Skin epidermis (tissue), 12 donors: ENCODE data around the gene GPR3.

Experiments
- H3K27ac ChIP-seq, 21 experiments: fragments of 200-600 bp; sonication (generic) in 11 of 21; one replicate each; pipeline ENCODE4 v1.5.0; 2020; ENCODE audit warnings: mild to moderate bottlenecking in 3 of 21, inconsistent platforms in 2 of 21, moderate library complexity in 2 of 21
- H3K4me3 ChIP-seq, 7 experiments: fragments of 200-600 bp; sonication (generic) in 2 of 7; one replicate each; pipeline ENCODE4 v1.5.0; 2020; ENCODE audit warnings: inconsistent platforms in 2 of 7, mild to moderate bottlenecking in 2 of 7, moderate library complexity in 1 of 7

Gene GPR3

DNA sequence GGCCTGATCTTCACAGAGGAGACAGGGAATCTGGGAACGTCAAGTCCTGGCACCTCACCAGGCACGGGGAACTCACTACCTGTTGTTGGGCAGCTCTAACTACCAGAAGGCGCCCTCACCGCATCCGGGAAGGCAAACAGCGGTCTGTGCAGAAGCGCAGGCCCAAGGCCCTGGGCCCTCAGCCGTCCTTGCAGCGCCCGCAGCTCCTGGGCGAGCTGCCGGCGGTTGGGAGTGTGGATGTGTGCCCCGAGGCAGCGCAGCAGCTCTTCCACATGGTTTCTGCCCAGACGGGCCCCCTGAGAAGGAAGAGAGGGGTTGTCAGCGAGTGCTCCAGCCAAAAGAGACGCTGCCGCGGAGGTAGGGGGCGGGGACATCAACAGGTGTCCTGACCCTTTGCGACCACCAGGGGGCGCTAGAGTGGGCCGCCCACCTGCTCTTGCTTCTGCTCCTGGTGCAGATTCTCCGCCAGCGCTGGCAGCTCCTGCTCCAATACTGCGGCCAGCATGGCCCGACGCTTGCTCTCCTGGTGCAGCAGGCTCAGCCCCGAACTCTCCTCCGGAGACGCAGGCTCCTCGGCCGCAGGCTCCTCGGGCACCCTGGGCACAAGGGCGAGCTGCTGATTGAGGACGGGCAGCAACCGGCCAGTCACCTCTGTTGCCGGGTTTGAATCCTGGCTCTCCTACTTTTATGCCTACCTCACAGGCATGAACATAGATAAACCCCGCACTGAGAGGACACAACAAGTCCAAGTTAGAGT lies 35.0 kb upstream of the GPR3 start:
- peak overlapping the region in 14 of 21 experiments; percentile 1 to 78 (median 54) for H3K27ac ChIP-seq
- H3K4me3 ChIP-seq, result peak overlapping the region in 5 of 7 experiments; percentile 5 to 30 (median 15)

DNA sequence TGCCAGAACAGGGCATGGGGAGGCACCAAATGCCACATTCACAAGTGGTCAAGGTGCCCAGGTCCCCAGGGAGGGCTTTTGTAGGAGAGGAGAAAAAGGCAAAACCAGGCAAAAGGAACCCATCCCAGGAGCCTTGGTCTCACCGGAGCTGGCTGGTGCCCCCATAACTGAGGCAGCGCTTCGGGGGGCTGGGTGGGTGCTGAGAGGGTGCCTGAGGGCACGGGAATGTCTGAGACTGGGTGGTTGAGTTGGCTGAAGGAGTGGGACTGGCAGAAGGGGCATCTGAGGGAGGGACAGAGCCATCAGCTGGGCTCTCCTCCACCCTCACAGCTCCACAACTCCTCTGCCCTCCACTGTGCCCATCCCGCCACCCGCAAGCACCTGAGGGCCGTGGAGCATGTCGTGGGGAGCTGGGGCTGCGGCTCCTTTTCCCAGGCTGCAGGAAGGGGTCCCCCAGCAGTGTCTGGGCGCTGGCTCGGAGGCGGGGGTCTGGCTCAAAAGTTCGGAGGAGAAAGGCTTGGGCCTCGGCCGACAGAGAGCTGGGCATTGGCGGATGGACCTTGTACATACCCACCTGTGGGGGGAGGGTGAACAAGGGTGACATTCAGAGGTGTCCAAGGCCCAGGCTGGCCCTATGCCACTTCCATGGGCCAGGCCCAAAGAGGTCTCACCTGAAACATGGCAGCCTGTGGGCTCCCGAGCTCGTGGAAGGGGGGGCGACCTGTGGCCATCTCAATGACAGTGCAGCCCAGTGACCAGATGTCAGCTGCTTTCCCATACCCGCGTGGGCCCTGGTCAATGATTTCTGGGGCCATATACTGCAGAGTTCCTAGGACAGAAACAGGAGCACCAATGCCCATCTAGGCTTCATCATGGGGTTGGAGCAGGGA lies 34.1 kb upstream of the GPR3 start:
- no peak overlapping the region for H3K27ac ChIP-seq
- H3K4me3 ChIP-seq, result no peak overlapping the region

DNA sequence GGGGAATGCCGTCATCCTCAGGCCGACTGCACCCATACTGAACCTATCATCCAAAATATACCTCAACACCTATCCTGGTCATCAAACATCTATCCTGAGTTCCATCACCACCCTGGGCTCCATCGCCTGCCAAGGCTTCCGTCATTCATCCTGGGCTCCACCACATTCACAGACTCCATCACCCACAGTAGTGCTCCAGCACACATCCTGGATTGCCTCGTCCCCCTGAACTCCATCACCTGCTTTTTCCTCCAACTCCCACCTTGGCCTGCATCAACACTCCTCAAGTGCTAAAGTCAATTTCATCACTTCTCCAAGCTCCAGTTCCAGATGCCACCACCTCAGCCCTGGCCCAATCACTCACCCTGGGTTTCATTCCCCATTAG lies 33.5 kb upstream of the GPR3 start:
- Histone ChIP-seq H3K27ac (no peak overlapping the region), H3K4me3 (no peak overlapping the region)

DNA sequence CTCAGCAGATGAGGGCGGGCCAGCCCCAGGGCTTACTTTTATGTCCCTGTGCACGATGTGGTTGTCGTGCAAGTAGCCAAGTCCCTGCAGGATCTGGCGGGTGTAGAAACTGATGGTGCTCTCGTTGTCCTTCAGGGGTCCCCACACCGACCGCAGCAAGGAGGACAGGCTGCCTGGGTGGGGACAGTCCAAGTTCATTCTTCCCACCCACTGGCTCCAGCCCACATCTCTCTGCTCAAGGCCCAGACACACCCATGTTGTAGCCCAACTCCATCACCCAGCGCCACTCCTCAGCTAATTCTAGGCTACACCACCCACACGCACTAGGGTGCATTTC lies 32.6 kb upstream of the GPR3 start:
- peak overlapping the region in 1 of 7 experiments; percentile 11 for H3K4me3 ChIP-seq
- H3K27ac ChIP-seq, result peak overlapping the region in 1 of 21 experiments; percentile 31

DNA sequence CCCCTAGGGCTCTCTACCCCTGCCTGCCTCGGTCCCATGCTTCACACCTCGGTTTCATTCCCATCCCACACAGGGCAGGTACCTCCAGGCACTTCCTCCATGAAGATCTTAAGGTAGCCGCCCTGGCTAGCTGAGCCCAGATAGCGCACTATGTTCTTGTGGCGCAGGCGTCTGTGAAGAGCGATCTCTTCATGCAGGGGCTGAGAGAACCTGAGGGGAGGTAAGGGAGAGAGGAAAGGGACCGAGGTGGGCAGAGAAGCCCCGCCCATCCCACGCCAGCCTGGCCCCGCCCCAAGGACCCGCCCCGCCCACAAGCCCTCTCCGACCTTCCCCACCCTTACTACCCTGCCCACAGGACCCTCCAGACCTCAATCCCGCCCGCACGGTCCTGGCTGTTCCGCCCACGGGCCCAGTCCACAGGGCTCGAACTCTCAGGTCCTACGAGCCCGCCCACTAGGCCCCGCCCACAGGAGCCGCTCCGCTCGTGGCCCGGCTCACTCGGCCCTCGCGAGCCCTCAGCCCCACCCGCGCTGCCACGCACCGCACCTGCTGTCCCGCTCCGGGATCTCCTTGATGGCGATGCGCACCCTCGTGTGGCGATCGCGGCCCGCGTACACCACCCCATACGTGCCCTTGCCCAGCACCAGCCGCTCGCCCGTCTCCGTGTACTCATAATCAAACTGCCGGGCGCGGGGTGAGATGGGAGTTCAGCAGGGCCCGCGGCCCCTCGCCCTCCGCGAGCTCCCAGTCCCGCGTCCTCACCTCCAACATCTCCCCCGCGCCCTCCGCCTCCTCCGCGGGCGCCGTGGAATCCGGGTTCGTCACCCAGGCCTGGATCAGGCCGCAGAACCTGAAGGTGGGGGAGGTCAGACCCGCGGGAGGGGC lies 32.0 kb upstream of the GPR3 start:
- Histone ChIP-seq H3K4me3 (peak overlapping the region; percentile 10 to 39 (median 15)), H3K27ac (peak overlapping the region in 3 of 21 experiments; percentile 31 to 45 (median 40))

DNA sequence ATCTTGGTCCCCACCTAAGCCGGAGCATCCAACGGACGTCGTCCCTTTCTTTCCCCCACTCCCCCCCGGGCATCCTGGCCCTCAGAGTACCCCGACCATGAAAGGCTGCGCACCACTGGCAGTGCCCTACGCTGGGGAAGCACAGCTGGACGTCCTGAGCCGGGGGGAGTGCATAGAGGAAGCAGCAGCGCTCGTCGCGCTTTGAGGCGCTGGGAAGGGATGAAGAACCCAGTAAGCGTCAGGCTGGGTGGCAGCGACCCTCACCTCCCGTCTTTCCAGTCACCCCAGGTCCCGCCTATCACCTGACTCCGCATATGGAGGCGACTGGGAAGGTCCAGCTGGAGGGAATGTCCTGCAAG lies 31.4 kb upstream of the GPR3 start:
- peak overlapping the region in 1 of 21 experiments; percentile 45 for H3K27ac ChIP-seq
- H3K4me3 ChIP-seq, result peak overlapping the region in 1 of 7 experiments; percentile 14

DNA sequence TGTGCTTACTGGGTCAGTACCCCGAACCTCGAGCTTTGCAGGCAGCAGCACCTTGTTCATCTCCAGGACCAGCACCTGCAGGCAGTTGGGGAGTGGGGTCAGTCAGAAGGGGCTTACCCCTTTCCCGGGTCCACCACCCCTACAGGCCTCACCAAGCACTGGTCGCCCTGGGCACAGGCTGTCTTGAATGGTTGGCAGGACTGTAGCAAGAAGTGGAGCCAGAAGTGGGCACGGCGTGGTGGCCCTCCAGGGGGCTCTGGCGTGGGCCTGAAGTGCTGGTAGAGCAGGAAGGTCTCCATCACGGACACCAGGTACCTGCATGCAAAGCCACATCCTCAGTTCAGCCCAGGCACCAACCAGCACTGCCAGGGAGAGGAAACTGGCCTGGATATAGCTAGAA lies 30.9 kb upstream of the GPR3 start:
- no peak overlapping the region for H3K4me3 ChIP-seq
- H3K27ac ChIP-seq, result no peak overlapping the region

DNA sequence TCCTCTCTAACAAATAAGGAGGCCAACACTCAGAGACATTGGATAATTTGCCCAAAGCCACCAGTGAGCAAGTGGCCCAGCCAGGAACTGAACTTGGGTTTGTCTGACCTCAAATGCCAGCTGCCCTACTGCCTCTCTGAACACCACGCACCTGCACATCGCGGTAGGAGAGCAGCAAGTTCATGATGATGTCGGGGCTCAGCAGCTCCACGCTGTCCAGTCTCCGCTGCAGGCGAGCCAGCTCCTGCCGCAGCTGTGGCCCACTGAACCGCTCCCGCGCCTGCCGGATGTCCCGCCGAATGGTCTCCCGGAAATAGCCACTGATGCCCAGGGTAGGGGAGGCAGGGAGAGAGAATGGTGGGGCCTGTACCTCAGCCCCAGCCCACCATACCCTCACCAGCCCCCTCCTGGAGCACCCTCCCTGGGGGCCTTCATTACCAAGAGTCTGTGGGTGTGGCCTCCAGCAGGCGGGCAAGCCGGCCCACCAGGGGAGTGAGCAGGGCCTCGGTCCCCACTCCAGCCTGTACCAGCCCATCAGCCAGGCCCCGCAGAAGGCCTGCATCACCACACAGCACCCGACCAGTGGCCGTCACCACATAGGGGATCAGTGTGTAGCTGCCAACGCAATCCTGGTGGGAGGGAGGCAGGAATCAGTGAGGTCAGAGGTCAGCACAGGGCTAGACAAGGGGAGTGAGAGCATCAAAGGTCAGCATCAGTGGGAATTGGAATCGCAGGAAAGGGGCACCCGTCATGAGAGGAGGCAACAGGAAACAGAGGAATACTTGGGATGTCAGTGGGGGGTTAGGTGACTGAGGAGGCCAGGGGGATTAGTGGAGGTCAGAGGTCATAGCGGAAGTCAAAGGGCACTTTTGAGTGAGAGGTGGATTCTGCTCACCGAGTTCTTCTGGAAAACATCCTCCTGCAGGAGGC lies 28.4 kb upstream of the GPR3 start:
- Histone ChIP-seq H3K4me3 (peak overlapping the region in 1 of 7 experiments; percentile 75), H3K27ac (peak overlapping the region in 8 of 21 experiments; percentile 57 to 99 (median 96))

DNA sequence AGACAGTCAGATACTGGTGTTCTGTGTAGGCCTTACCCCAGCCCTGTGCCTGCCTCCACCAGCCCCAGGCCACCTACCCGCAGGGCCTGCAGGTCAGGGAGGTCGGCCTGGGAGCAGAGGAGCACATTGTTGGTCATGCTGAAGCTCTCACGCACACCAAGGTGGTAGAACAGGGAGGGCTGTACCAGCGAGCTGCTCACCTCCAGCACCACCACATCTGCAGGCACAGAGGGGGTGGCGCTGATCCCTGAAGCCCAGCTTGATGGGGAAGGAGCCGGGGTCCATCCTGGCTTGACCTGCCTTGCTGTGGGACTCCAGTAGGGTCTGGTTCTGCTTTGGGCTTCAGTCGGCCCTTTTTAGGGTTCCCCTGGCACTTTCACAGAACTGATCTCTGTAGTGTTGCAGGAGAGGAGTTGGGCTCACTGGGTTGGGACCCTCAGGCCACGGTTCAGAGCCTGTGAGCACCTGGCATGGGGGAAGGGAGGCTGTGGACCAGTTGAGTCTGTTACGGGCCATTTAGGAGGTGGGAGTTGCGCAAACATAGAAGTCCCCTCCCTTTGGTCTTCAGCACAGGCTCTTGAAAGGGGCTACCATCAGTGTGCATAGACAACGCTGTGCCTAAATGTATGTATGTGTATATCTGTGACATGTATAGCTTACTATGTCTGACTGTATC lies 27.6 kb upstream of the GPR3 start:
- H3K27ac ChIP-seq, result peak overlapping the region in 19 of 21 experiments; percentile 57 to 99 (median 96)
- H3K4me3 ChIP-seq, result peak overlapping the region; percentile 55 to 83 (median 69)

DNA sequence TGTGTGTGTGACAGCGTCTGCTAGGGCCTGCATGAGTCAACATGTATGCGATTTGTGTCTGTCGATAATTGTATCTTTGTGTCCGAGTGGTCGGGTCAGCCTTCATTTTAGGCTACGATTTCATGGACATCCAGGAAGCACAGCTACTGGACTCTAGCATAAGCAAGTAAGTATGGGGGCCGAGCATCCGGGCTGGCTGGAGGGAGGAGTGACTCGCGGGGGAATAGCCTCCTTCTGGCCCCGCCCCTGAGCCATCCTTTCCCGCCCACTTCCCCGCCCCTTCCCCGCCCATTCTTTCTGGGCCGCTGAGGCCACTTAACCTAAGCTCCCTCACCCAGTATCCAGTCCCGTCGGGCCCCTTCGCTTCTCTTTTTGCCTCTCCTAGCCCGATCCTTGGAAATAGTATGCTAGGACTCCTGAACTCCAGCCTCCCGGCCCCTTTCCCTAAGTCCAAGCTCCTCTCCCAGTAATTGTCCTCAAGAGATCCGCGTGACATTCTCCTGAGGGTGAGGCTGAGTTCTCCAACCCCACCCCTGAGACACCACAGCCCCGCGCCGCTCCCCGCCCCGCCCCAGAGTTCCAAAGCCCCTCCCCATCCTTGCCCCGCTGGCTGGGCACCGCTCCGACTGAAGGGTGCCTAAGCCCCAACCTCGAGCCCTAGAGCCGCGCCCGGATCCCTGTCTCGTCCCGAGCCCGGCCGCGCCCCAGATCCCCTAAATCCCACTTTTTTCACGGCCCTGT lies 26.9 kb upstream of the GPR3 start:
- H3K27ac ChIP-seq, result peak overlapping the region; percentile 66 to 99 (median 96)
- peak overlapping the region; percentile 55 to 83 (median 69) for H3K4me3 ChIP-seq

DNA sequence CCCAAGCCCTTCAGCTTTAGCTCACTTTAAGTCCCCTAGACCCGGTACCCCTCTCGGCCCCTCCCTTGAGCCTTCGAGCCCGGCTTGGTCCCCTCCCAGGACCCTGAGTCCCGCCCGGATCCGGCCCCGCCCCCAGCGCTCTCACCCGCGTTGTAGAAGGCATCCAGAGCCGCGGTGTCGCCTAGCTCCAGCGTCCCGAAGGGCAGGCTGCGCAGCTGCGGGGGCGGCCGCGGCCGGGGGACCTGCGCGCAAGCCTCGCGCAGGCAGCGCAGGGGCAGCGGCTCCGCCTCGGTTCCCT lies 26.4 kb upstream of the GPR3 start:
- peak overlapping the region; percentile 66 to 99 (median 96) for H3K27ac ChIP-seq
- peak overlapping the region; percentile 55 to 83 (median 69) for H3K4me3 ChIP-seq

DNA sequence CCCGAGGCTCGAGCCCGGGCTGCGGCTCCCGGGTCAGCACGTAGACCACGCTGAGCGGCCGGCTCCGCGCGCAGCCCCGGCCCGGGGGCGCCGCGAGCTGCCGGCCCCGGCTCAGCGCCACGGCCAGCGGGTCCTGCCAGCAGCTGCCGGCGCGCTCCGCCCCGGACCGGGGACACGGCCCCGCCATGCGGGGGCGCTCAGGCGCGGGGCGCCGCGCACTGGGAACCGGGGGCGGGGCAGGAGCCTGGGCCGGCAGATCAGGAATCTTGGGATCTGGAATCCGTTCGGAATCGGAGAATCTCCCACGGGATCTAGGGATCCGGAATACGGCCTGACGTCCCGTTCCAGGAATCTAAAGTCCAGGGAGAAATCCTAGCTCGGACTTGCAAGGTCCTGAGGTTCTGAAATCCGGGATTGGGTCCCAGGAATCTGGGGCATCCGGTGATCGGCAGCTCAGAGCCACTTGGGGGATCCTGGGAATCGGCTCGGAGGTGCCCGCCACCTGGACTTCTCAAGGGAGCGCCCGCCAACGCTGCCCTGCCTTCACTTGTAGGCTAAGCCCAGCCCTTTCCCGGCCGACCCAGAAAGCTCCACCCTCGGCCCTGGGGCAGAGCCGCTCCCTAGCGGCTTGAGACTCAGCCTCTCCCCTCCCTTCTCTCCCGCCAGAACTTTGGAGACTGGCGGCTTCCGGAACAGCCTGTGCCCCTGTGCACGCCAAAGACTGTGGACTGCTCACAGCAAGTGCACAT lies 25.8 kb upstream of the GPR3 start, which contains the start of gene MAP3K6:
Gene MAP3K6 (minus strand): TSS at position 551 of the 749 bp plus-strand sequence. CDS start 364 bp downstream, at position 187.
- peak within 1 kb of the TSS; percentile 55 to 83 (median 69) for H3K4me3 ChIP-seq
- peak within 1 kb of the TSS; percentile 66 to 99 (median 96) for H3K27ac ChIP-seq

DNA sequence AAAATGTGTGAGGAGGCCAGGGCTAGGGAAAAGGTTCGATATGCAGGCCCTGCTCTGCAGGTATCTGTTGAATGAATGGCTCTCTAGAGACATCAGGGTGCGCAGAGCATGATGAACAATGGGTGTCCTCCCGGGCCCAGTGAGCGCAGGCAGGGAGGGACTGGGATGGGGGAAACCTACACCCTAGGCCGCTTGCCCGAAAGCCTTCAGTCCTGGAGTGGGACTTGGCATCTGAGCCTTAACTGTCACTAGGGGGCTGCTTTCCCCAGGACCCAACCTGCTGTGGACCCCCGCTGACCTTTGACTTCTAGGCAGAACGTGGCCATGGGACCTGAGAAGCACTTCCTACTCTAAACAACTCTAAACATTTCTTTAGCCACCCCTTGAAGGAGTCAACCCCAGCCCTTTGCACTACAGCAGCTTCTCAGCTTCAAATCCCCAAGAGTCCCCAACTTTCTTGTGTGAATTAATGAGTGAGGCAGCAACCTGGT lies 25.2 kb upstream of the GPR3 start:
- H3K27ac ChIP-seq, result peak overlapping the region in 20 of 21 experiments; percentile 90 to 99 (median 96)
- H3K4me3 ChIP-seq, result peak overlapping the region; percentile 55 to 83 (median 69)

DNA sequence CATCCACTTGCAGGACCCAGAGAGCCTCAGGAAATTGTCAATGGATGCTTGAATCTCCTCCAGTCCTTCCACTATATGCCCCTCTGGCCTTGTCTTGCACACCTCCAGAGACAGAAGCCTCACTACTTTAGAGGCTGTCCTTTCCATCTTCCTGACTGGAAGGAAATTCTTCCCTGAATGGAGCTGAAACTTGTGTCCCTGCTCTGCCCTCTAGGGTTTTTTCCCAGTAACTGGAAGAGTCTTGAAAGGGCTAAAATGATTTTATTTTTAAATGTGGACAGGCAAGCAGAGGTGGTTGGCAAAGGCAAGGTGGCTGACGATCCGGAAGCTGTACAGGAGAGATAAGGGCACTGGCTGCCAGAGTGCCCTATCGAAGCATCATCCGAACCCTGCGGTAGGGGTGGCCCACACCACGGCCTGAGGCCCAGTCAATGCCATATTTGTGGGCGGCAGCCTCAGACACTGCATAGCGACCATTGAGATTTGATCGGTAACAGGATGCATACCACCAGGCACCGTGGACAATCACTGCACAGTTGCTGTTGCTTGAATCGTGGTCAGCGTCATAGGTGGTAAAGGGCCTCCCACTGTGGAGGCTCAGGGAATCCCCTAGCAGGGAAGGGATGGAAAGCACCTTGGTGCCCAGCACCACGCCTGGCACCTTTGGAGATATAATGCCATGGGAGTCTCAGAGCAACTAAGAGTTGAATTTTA lies 23.4 kb upstream of the GPR3 start:
- Histone ChIP-seq H3K27ac (peak overlapping the region in 13 of 21 experiments; percentile 3 to 76 (median 55)), H3K4me3 (no peak overlapping the region)

DNA sequence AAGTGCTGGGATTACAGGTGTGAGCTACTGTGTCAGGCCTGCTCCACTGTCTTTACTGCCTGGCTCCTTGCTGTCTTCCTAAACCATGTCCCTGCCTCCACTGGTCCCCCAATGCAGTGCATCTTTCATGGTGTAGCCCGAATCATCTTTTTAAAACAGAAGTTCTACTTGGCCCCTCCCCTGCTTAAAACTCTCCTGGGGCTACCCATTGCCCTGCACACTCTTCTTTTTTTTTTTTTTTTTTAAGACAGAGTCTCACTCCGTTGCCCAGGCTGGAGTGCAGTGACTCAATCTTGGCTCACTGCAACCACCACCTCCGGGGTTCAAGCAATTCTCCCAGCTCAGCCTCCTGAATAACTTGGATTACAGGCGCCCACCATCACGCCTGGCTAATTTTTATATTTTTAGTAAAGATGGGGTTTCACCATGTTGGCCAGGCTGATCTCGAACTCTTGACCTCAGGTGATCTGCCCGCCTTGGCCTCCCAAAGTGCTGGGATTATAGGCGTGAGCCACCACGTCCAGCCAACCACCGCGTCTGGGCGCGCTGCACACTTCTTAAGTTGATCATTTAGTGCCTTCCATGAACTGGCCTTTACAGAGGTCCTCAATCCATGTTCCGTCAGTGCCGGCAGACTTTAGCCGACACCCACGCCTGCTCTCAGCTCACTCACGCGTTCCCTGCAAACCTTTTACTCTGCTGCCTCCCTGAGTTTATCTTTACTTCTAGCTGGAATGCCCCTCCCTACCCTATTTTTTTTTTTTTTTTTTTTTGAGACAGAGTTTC lies 20.2 kb upstream of the GPR3 start:
- Histone ChIP-seq H3K27ac (no peak overlapping the region), H3K4me3 (no peak overlapping the region)
